Gastroesophageal sphincter (tissue), 3 donors: ENCODE results near the gene SERINC2.

Experiments used
- POLR2A ChIP-seq, 2 donors: fragments of 450-650 bp; IDR thresholded peaks; one replicate each; pipeline ENCODE4 v1.6.1; 2017; ENCODE audit warnings: antibody characterized with exemption in 2 of 2, mild to moderate bottlenecking in 2 of 2, moderate library complexity in 1 of 2
- POLR2AphosphoS5 ChIP-seq: sonication (generic); formaldehyde crosslinking; IDR thresholded peaks from one replicate; pipeline ENCODE4 v1.6.1; 2017; ENCODE audit warnings: antibody characterized with exemption
- TF ChIP-seq, protein P1 (sequence below), 4 experiments: fragments of 200-600 bp in 2 of 4; fragments of 450-650 bp in 2 of 4; sonication (generic) in 1 of 4; IDR thresholded peaks; one replicate each; pipeline ENCODE4 v1.5.1; 2017 to 2019; ENCODE audit warnings: antibody characterized with exemption in 4 of 4, mild to moderate bottlenecking in 2 of 4, moderate library complexity in 2 of 4

- TF ChIP-seq POLR2A (IDR thresholded peaks at IDR 0.05), result no peak
- TF ChIP-seq, protein P1, sequence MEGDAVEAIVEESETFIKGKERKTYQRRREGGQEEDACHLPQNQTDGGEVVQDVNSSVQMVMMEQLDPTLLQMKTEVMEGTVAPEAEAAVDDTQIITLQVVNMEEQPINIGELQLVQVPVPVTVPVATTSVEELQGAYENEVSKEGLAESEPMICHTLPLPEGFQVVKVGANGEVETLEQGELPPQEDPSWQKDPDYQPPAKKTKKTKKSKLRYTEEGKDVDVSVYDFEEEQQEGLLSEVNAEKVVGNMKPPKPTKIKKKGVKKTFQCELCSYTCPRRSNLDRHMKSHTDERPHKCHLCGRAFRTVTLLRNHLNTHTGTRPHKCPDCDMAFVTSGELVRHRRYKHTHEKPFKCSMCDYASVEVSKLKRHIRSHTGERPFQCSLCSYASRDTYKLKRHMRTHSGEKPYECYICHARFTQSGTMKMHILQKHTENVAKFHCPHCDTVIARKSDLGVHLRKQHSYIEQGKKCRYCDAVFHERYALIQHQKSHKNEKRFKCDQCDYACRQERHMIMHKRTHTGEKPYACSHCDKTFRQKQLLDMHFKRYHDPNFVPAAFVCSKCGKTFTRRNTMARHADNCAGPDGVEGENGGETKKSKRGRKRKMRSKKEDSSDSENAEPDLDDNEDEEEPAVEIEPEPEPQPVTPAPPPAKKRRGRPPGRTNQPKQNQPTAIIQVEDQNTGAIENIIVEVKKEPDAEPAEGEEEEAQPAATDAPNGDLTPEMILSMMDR (IDR thresholded peaks at IDR 0.05), result no peak
- no peak for TF ChIP-seq POLR2AphosphoS5
These were observed 22.7 kb downstream of the SERINC2 start for GRCh38 chr1:31435471-31436409.
